Kidney (tissue), 14 donors: ENCODE data around the gene IFIH1. TPM values are rescaled to one million over a fixed set of nuclear protein-coding genes. Genes with fewer than 3 reads are reported as not detected.

Experiments
- DNase-seq, 5 donors: peaks; one replicate each; pipeline ENCODE4 v3.0.0-alpha.2; 2013 to 2020
- FAIRE-seq: peaks from 2 replicates; lab custom pipeline; 2012; peaks lifted over from hg19 to GRCh38; lab: Jason Lieb, UNC
- H3K27ac ChIP-seq, 2 donors: one replicate each; pipeline ENCODE4 v1.7.0; 2013; ENCODE audit warnings: low read depth in 2 of 2, low read length in 2 of 2, inconsistent platforms in 1 of 2
- H3K27me3 ChIP-seq: one replicate; pipeline ENCODE4 v1.7.1; 2013; ENCODE audit warnings: low read length, inconsistent platforms; ENCODE audit not compliant: control insufficient read depth, insufficient read depth
- H3K36me3 ChIP-seq, 3 donors: one replicate each; pipeline versions ENCODE4 v1.7.0 to v1.7.1; 2013; ENCODE audit warnings: low read length in 3 of 3, control low read depth in 1 of 3, inconsistent platforms in 1 of 3; ENCODE audit not compliant: insufficient read depth in 3 of 3, control insufficient read depth in 2 of 3
- H3K4me1 ChIP-seq, 3 donors: one replicate each; pipeline versions ENCODE4 v1.7.0 to v1.7.1; 2013; ENCODE audit warnings: low read length in 3 of 3, inconsistent platforms in 1 of 3, low read depth in 1 of 3; ENCODE audit not compliant: control insufficient read depth in 2 of 3, insufficient read depth in 2 of 3
- H3K4me3 ChIP-seq, 3 donors: one replicate each; pipeline versions ENCODE4 v1.7.0 to v1.8.1; 2013; ENCODE audit warnings: low read length in 3 of 3, control low read depth in 1 of 3, inconsistent platforms in 1 of 3
- H3K9ac ChIP-seq, 3 donors: one replicate each; pipeline versions ENCODE4 v1.7.0 to v1.7.1; 2013; ENCODE audit warnings: low read length in 3 of 3, control low read depth in 1 of 3, inconsistent platforms in 1 of 3
- H3K9me3 ChIP-seq, 3 donors: one replicate each; pipeline versions ENCODE4 v1.7.0 to v1.7.1; 2013; ENCODE audit warnings: low read length in 3 of 3, control low read depth in 1 of 3, inconsistent platforms in 1 of 3; ENCODE audit not compliant: control insufficient read depth in 2 of 3, insufficient read depth in 1 of 3
- CTCF ChIP-seq: IDR thresholded peaks from 3 replicates; pipeline ENCODE4 v1.5.1; 2012; ENCODE audit warnings: mild to moderate bottlenecking, moderate library complexity, borderline replicate concordance; ENCODE audit not compliant: insufficient read depth; ENCODE audit errors: extremely low read depth
- intact Hi-C: fragments of 100-400 bp; cut with DNase I; formaldehyde crosslinking; loops from one replicate; pipeline ENCODE4 v1.11.1; 2022
- polyA plus RNA-seq: library from polyadenylated mRNA; stranded (reverse); fragments of 350-450 nt; fragmentation: Illumina TruSeq; extraction: RNeasy Lipid Tissue Mini Kit (QIAGEN cat#74804); gene quantifications from one replicate; pipeline ENCODE4 v1.2.3, GENCODE V29; 2014; ENCODE audit warnings: low read depth, low replicate concordance; ENCODE audit not compliant: insufficient read depth
- total RNA-seq: library from RNA; stranded (reverse); fragmentation: NEBNext Ultra II Directional; extraction: Animal tissue kit (Norgen Biotek cat#: 25700); gene quantifications from one replicate; pipeline ENCODE4 v1.2.1, GENCODE V29; 2021
- donor health status: control.
- donor health status: control.
- donor health status: control.
- donor health status: control.
- donor health status: control.
- donor health status: DM: yes; HTN: yes; CAD: no.
- donor health status: Normal renal cell carcinoma (clear cell type).

IFIH1 gene
- total and polyA plus RNA-seq, 2 donors from 2014 or later = 11.3 to 21.6 TPM

GRCh38 chr2:162217598-162217997, 100.9 kb downstream of the IFIH1 start:
- intact Hi-C loops = no loop called here
- Histone ChIP-seq H3K27ac (no peak overlapping the region), H3K27me3 (no peaks in the 10 kb centered on the region), H3K36me3 (no peaks in the 10 kb centered on the region), H3K4me3 (no peak overlapping the region), H3K9ac (no peak overlapping the region), H3K4me1 (no peaks in the 10 kb centered on the region), H3K9me3 (no peaks in the 10 kb centered on the region)
- FAIRE-seq (no peak), DNase-seq (peak in 1 of 5 donors; percentile 24)
- no peak for TF ChIP-seq CTCF

Other genes starting within 250 kb of the IFIH1 start
- gene DPP4, start 244.5 kb downstream of the IFIH1 start, total RNA-seq = 74.8 TPM
- 29.4 TPM for gene DPP4, start 244.5 kb downstream of the IFIH1 start, polyA plus RNA-seq
- gene GCG, start 166.4 kb downstream of the IFIH1 start, total RNA-seq = not detected
- gene GCG, start 166.4 kb downstream of the IFIH1 start, polyA plus RNA-seq = not detected
- gene FAP, start 75.2 kb downstream of the IFIH1 start, total RNA-seq = 3.3 TPM
- gene FAP, start 75.2 kb downstream of the IFIH1 start, polyA plus RNA-seq = 0.45 TPM
- 45.6 TPM for gene GCA, start 25.4 kb upstream of the IFIH1 start, total RNA-seq
- gene GCA, start 25.4 kb upstream of the IFIH1 start, polyA plus RNA-seq = 25.3 TPM